OCI-M2 (cell line): ENCODE results near the gene LAMA4.

Source experiments
- DNase-seq: peaks from one replicate; lab custom pipeline; 2025; ENCODE audit not compliant: unreplicated experiment; lab: John Stamatoyannopoulos, UW

The LAMA4 gene

GRCh38 chr6:112253841-112254816 lies at the start of gene LAMA4:
LAMA4 (minus strand) TSS chr6:112254567; CDS start chr6:112254150, 417 bp downstream.
- DNase-seq, result no peak

GRCh38 chr6:112302142-112302705 lies 47.9 kb upstream of the LAMA4 start:
- no peak for DNase-seq

- DNase-seq, result no peak
Measured at GRCh38 chr6:112300896-112301295, 46.5 kb upstream of the LAMA4 start.

GRCh38 chr6:112298816-112299281 lies 44.5 kb upstream of the LAMA4 start:
- DNase-seq, result no peak

- DNase-seq, result no peak
Measured at GRCh38 chr6:112298021-112298745, 43.8 kb upstream of the LAMA4 start.

- no peak for DNase-seq
Measured at GRCh38 chr6:112296694-112297093, 42.3 kb upstream of the LAMA4 start.

- no peak for DNase-seq
Measured at GRCh38 chr6:112296122-112296521, 41.8 kb upstream of the LAMA4 start.

GRCh38 chr6:112291161-112291762 lies 36.9 kb upstream of the LAMA4 start:
- DNase-seq, result no peak

GRCh38 chr6:112289038-112289566 lies 34.7 kb upstream of the LAMA4 start:
- DNase-seq, result no peak

GRCh38 chr6:112288475-112288874 lies 34.1 kb upstream of the LAMA4 start:
- DNase-seq, result no peak

- no peak for DNase-seq
Measured at GRCh38 chr6:112287577-112288225, 33.3 kb upstream of the LAMA4 start.

- DNase-seq, result no peak
Measured at GRCh38 chr6:112286500-112287144, 32.3 kb upstream of the LAMA4 start.

- no peak for DNase-seq
Measured at GRCh38 chr6:112286010-112286409, 31.6 kb upstream of the LAMA4 start.

- DNase-seq, result no peak
Measured at GRCh38 chr6:112284603-112285002, 30.2 kb upstream of the LAMA4 start.

GRCh38 chr6:112283621-112284020 lies 29.3 kb upstream of the LAMA4 start:
- DNase-seq, result no peak

- no peak for DNase-seq
Measured at GRCh38 chr6:112281821-112282615, 27.7 kb upstream of the LAMA4 start.

GRCh38 chr6:112279031-112279935 lies 24.9 kb upstream of the LAMA4 start:
- no peak for DNase-seq

- DNase-seq, result no peak
Measured at GRCh38 chr6:112275365-112275764, 21.0 kb upstream of the LAMA4 start.
